22Rv1 (cell line): ENCODE results near the gene TMEM254.

ENCODE experiments used
- CTCF ChIP-seq: fragments of 450-650 bp; IDR thresholded peaks from 2 replicates; pipeline ENCODE4 v1.5.1; 2017; ENCODE audit warnings: mild to moderate bottlenecking
- ZFX ChIP-seq: fragments of 450-650 bp; IDR thresholded peaks from 2 replicates; pipeline ENCODE4 v1.6.1; 2017; ENCODE audit warnings: antibody characterized with exemption, borderline replicate concordance

GRCh38 chr10:80075781-80076180 lies 2.7 kb upstream of the TMEM254 start:
- TF ChIP-seq ZFX = no peak
- no peak for TF ChIP-seq CTCF
